HG02852 (cell line): ENCODE results near the gene HSPA1B.
"Not testable (repeated sequence)": the region's sequence is repeated elsewhere in the genome, so short reads cannot be mapped to it uniquely, and the experiment has no call there.

Experiments used
- ATAC-seq: cut with Tn5 transposase; IDR thresholded peaks from one replicate; pipeline ENCODE4 v1.9.1; 2021; ENCODE audit warnings: mild to moderate bottlenecking, moderate library complexity; ENCODE audit not compliant: unreplicated experiment

Gene HSPA1B

GRCh38 chr6:31825553-31825952 is 2.0 kb upstream of the HSPA1B start:
- ATAC-seq, result no peak

- no peak for ATAC-seq
These were observed 699 bp upstream of the HSPA1B start for GRCh38 chr6:31826793-31827285.

DNA sequence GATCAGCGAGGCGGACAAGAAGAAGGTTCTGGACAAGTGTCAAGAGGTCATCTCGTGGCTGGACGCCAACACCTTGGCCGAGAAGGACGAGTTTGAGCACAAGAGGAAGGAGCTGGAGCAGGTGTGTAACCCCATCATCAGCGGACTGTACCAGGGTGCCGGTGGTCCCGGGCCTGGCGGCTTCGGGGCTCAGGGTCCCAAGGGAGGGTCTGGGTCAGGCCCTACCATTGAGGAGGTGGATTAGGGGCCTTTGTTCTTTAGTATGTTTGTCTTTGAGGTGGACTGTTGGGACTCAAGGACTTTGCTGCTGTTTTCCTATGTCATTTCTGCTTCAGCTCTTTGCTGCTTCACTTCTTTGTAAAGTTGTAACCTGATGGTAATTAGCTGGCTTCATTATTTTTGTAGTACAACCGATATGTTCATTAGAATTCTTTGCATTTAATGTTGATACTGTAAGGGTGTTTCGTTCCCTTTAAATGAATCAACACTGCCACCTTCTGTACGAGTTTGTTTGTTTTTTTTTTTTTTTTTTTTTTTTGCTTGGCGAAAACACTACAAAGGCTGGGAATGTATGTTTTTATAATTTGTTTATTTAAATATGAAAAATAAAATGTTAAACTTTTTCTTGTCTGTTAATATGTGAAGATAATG is 2.2 kb downstream of the HSPA1B start:
- no peak for ATAC-seq

DNA sequence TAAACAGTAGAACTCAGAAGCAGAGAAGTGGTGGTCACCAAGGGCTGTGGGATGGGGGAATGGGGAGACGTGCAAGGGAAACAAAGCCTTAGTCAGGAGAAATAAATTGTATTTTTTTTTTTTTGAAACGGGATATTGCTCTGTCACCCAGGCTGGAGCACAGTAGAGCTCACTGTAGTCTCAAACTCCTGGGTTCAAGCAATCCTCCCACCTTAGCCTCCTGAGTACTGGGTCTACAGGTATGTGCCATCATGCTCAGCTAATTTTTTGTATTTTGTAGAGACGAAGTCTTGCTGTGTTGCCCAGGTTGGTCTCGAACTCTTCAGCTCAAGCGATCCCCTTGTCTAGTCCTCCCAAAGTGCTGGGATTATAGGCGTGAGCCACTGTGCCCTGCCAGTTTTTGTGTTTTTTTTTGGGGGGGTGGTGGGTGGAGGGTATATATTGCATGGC is 3.4 kb downstream of the HSPA1B start:
- no peak for ATAC-seq

- no peak for ATAC-seq
These were observed 4.0 kb downstream of the HSPA1B start for GRCh38 chr6:31831350-31832215.

DNA sequence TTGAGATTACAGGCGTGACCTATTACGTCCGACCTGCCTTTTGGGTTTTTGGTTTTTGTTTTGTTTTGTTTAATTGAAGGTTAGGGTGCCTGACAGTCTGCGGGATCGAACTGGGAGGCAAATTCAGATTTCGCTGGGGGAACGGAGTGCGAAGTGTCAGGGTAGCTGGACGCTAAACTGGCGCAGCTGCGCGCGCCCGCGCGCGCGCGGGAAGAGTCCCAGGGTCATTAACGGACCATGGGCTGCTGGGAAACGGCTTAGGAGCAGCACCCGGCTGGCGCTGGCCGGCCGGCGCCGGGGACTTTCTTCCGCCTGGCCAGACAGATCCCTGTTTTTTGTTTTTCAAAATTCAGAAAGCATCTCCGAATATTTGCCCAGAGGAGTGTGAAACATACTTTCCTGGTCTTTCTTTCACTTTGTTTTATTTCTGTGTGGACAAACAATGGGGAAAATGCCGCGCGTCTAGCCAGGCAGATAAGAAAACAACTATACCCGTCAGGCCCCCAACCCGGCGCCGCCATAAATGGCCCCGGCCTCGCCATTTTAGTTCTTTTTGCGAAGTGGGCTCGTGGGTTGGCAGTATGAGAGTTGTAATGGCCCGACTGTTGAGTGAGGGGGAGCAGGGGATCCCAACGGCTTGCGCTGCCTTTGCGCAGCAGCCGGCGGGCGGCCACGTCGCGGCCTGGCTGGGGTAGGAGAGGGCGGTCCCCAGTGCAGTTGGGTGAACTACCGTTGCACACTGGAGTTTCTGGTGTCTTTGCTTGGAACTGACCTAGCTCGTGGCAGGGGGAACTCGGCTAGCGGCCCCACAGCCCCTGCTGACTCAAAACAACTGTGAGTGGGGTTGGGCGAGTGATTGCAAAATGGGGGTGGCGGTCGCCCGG is 7.1 kb downstream of the HSPA1B start:
- no peak for ATAC-seq

DNA sequence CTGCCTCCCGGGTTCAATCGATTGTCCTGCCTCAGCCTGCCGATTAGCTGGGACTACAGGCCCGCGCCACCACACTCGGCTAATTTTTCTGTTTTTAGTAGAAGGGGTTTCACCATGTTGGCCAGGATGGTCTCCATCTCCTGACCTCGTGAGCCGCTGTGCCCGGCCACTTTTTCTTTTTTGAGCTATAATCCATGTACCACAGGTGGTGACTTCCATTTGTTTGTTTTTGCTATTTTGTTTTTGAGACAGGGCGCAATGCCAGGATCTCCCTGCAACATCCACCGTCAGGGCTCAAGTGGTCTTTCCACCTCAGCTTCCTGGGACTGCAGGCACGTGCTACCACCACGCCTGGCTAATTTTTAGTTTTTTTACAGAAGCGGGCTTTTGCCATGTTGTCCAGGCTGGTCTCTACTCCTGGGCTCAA is 8.5 kb downstream of the HSPA1B start:
- ATAC-seq, result no peak

GRCh38 chr6:31836474-31837368 is 9.2 kb downstream of the HSPA1B start:
- ATAC-seq, result no peak

GRCh38 chr6:31837369-31838113 is 10.0 kb downstream of the HSPA1B start:
- no peak for ATAC-seq

DNA sequence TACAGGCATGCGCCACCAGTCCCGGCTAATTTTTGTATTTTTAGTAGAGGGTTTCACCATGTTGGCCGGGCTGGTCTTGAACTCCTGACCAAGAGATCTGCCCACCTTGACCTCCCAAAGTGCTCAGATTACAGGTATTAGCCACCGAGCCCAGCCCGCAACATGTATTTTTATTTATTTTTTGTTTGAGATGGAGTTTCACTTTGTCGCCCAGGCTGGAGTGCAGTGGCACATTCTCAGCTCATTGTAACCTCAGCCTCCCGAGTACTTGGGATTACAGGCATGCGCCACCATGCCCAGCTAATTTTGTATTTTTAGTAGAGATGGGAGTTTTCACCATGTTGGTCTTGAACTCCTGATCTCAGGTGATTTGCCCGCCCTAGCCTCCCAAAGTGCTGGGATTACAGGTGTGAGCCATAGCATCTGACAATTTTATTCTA is 10.6 kb downstream of the HSPA1B start:
- ATAC-seq, result not testable (repeated sequence)

GRCh38 chr6:31838968-31839367 is 11.4 kb downstream of the HSPA1B start:
- no peak for ATAC-seq

DNA sequence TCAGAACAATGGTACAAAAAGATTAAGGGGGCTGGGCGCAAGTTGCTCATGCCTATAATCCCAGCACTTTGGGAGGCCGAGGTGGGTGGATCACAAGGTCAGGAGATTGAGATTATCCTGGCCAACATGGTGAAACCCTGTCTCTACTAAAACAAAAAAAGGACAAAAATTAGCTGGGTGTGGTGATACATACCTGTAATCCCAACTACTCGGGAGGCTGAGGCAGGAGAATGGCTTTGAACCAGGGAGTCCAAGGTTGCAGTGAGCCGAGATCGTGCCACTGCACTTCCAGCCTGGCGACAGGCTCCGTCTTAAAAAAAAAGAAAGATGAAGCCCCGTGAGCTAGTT is 12.2 kb downstream of the HSPA1B start:
- not testable (repeated sequence) for ATAC-seq

GRCh38 chr6:31842053-31842452 is 14.5 kb downstream of the HSPA1B start:
- no peak for ATAC-seq

DNA sequence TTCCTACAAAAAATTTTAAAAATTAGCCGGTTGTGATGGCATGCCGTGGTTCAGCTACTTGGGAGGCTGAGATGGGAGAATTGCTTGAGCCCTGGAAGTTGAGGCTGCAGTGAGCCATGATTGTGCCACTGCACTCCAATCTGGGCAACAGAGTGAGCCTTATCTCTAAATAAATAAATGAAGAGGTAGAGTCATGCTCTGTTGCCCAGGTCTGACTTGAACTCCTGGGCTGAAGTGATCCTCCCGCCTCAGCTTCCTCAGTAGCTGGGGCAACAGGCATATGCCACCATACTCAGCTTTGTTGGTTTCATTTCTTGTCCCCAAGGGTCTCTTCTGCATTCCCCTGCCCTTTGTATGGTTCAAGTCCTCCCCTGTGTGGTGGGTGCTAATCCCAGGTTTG is 17.0 kb downstream of the HSPA1B start:
- no peak for ATAC-seq

DNA sequence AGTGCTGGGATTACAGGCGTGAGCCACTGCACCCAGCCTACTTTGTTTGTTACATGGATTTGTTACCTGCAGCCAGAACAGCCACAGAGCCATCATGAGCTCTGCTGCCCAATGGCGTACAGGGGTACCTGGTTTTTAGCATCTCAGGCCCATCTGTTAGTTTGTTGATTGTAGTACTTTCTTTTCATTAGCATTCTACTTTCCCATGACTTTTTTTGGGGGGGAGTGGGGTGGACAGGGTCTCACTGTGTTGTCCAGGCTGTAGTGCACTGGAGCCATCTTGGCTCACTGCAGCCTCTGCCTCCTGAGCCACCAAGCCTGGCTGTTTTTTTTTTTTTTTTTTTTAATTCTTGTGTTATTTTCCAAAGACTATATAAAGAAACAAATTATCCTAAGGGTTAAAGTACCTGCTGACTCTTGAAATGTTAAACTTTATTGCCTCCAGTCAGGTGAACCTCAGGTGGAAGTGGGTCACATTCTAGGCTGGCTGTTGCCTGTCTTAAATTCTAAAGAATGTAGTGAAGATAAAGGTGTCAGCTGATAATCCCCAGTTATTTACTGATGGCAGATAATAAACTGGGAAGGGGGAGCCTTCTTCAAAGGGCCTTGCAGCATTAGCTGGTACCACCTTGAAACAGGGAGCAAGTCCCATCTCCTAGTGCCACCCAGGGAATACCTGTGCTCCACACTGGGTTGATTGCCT is 19.9 kb downstream of the HSPA1B start:
- ATAC-seq, result no peak

DNA sequence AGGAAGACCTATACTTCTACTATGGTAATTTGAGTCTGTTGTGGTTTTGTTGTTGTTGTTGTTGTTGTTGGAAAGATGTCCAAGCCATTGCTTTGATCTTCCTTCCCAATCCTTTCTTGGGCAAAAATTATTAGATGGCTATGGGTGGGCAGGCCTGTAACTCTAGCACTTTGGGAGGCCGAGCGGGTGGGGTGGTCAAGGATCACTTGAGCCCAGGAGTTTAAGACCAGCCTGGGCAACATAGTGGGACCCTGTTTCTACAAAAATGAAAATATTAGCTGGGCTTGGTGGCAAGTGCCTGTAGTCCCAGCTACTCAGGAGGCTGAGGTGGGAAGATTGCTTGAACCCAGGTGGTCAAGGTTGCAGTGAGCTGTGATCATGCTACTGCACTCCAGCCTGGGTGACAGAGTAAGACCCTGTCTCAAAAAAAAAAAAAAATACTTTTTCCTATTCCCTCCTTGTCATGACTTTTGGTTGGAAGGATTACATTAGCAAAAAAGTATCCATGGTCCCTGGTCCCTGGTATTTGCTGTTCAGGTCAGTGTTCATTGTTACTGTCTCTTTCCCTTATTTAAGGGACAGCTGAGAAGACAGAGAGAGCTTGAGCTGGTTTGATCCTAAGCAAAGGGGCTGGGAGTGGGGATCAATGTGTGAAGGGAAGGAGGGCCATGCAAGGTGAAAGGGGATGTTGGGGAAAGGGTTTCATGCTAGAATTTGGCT is 23.4 kb downstream of the HSPA1B start:
- no peak for ATAC-seq

GRCh38 chr6:31851485-31851832 is 23.9 kb downstream of the HSPA1B start:
- no peak for ATAC-seq
